ENCODE measurements around the gene CLSTN2.
"Not testable (repeated sequence)": the region's sequence is repeated elsewhere in the genome, so short reads cannot be mapped to it uniquely, and the experiment has no call there.

The CLSTN2 gene

DNA sequence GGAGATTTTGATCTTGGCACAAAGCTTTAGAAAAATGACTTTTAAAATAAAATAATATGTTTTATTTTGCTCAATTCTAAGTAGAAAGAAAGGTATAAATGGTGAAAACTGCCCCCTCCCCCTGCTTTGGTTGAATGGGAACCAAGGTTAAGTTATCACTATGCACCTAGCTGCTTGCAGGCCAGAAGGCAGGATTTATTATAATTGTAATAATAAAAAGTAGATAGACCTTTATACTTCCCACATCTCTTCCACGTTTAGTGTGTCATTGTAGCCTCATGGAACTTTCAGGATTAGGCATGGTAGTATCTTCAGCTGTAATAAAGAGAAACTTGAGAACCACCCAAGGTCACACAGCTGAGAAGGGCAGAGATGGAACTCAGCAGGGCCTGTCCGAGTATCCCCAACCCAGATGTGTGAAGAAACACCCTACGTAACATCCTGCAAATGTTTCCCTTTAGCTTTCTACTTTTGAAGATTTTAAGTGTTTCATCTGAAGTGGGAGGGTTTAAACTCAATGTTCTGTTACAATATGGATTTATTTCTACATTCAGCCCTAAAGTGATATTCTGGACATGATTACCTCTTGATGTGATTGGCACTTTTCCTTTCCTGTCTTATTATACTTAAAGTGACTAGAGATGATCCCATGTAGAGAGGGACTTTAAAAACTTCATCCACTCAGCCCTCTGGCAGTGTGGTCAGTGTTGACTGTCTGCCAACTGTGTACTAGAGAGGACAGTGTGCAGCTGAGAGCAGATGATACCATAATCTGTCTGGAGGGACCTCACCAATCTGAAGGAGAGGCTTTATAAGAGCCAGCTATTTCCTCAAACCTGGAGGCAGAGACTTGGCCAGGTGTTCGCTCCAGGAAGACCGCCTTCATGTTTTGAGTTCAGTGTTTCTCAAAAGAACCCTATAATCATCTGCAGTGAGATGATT is 460.4 kb downstream of the CLSTN2 start:
- no peak for DNase-seq

DNA sequence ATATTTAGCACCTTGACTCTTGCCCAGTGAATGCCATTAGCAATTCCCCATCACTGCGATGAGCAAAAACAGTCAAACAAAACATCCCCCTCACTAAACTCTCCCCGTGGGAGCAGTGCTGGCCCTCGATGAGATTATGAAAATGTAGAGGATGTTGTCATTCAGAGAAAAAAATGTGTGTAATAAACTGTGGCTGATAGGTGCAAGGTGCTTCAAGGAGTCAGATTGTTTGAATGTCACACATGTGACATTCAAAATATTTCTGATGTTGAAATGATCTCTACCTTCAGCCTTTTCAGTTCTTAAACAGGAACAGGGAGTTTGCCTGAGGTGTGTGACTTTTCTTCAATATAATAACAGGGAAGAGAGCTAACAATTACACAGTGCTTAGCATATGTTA is 461.1 kb downstream of the CLSTN2 start:
- DNase-seq: no peak

DNA sequence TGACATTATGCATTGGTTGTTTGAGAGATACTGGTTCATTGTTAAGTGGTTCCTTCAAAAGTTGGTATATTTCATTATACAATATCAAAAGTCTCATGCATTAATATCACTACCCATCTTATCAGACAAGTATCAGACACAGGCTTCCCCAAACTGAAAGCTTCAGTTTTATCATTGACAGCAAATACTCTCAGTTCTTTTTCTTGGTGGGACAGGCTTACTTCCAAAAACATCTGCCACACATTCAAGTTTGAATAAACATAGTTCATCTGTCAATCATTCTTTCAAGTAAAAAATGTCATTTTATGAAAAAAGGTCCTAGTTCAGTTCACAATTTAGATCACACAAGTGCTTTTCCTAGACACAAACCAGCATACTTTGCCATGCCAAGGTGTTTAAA is 462.9 kb downstream of the CLSTN2 start:
- no peak for DNase-seq

DNA sequence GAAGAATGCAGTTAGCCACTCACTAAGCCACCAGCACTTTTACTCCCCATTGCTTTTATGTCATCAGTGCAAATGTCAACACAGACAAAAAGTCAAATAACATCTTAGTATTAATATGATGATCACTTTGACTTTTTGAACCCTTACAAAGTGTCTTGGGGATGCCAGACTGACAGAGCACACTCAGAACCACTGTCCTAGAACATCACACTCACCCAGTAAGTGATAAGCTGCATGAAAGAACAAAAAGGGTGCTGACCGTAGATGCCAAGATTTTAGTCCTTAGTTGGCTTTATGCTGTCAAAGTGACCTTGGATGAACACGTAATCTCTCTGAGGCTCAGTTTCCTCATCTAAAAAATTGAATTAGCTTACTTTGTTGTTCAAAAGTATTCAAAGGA is 463.4 kb downstream of the CLSTN2 start:
- DNase-seq: no peak

DNA sequence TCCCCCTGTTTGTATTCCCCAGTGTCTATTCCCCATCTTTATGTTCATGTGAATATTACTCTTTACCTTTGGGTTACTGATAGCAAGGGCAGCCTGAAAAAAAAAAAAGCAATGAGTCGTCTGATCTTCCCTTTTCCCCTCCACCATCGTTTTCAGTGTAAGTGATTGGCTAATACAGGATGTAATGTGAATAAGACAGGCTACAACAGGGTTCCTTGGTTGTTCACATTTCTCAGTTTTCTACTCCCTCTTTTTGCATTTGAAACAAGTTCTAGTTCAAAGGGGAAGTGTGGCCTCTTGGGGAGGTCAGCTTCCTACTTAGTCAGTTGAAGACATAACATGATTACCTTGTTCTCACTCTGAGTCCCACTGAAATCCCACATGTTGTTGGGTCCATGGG is 464.9 kb downstream of the CLSTN2 start:
- DNase-seq: no peak

DNA sequence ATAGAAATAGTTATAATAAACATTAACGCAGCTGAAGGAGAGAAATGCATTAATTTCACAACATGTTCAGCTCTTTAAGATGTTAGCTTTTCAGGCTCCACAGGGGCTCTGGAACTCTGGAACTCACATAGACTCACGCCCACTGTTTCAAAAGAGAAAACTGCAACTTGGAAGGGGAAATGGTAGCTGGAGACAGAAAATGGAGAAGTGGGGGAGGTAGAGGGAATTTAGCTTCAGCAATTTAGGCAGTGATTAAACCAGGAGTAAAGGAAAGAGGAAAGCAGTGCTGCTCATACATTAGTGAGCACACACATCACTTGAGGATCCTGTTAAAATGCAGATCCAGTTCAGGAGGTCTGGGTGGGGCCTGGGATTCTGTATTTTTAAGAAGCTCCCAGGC is 468.1 kb downstream of the CLSTN2 start:
- no peak for DNase-seq

DNA sequence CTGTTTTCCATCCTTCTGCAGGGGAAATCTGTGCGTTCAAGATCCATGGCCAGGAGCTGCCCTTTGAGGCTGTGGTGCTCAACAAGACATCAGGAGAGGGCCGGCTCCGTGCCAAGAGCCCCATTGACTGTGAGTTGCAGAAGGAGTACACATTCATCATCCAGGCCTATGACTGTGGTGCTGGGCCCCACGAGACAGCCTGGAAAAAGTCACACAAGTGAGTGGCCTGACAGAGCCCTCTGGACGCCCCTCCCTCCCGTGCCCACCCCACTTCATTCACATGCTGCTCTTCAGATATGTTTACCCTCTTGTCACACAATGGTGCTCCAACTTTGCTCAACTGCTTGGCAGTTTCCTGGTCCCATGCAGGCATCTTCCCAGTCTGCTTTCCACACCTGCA is 468.6 kb downstream of the CLSTN2 start:
- DNase-seq: no peak

DNA sequence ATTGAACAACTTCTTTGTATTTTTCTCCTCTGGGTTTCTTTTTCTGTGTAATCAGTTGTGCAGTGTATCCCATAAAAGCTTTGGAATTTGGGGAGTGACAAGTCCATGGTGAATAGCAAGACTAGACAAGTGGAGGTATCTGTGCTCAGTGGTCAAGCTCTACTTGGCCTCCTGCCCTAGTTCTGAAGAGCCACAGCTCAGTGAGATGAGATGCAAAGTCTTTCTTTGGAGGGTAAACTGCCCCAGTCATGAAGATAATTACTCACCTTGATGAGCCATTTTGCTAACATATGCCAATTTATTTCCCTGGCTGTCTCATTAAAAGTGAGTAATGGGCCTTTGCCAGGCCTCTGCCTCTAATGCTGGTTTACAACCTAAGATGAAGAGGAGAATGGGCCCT is 471.7 kb downstream of the CLSTN2 start:
- DNase-seq: no peak

DNA sequence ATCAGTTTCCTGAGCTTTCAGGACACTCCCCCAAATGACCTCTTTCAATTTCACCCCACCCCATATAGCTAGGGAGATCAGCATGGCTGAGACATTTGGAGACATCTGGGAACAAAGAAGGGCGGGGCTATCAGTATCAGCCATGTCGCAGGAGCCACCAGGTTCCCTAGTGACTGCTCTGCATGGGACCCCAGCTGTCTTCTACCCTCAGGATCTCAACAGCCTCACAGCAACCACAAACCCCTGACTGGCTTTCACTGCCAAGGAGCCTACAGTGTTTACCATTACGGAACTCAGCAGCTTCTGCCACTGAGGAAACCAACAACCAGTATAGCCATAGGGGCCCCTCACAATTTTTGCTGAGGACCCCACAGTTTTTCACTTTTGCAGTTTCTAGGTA is 473.3 kb downstream of the CLSTN2 start:
- DNase-seq: no peak

DNA sequence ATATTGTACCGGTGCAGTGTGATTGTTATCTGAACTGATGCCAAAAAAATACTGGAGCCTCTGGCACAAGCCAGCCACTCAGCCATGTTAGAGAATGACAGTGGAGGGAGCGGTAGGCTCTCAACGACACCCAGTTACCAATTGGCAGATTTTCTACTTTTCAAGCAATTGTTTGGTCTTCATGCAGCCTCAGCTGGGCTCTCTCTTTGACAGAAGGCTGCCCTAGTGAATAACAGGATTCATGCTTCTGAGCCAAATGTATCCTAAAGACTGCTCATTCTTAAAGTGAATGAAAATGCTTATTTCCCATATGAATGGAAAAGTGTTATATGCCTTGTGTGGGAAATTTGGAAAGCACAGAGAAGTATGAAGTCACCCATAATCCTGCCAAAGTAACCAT is 481.7 kb downstream of the CLSTN2 start:
- DNase-seq: no peak

DNA sequence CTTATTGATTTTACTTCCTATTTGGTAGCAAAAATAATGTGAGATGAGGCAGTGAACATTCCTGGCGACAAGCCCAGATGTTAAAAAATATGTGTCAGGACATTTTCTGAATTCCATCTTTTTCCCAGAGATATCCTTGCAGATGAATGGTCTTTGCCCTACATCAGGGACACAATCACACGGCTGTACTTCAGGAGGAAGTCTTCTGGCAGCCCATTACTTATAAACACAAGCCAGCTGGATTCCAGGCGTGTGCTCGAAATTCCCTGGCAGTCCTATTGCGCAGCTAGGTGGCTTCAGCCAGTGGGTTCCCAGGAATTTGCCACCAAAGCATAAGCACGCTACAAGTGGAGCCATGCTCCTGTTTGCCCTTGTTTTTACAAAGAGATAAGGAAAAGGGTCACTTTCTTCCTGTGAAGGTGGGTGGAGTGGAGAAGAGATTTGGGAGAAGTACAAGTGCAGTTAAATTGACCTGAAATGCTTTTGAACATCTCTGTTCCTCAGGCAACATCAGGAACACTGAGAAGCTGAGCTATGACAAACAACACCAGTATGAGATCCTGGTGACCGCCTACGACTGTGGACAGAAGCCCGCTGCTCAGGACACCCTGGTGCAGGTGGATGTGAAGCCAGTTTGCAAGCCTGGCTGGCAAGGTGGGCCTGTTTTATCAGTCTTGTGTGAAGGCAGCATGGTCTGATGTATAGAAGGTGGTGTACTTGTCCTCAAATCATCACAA is 485.8 kb downstream of the CLSTN2 start:
- DNase-seq: no peak

DNA sequence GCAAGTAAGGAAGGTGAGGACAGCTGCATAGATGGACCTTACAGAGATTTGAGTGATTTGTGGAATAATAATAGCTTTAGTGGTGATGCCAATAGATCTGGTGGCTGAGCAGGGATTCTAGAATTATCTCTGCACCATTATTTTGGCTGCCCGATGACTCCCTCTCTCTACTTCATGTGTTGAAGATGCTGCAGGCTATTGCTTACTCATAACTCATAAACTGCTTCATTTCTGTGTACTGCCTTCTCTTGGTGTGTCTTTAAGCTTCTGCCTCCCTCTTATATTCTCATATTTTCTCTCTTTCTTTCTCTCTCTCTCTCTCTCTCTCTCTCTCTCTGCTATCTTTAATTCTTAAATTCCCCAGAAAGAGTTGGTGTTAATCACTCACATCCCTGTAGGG is 486.9 kb downstream of the CLSTN2 start:
- DNase-seq: no peak

DNA sequence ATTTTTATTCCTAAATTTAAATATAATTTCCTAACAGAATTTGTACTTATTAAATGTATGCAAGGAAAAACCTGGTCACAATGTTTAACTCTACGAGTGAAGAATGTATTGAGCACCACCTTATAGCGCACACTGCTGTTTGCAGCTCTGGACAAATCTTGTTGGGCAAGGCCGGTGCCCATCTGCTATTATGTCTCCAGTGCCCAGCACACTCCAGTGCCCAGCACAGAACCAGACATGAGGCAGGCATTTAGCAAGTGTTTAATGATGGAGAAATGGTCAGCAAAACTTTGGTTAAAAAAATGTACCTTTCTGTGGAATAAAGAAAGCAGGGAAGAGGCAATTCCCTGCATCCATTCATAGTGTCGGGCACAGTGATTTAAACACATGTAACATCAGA is 488.2 kb downstream of the CLSTN2 start:
- DNase-seq: no peak

DNA sequence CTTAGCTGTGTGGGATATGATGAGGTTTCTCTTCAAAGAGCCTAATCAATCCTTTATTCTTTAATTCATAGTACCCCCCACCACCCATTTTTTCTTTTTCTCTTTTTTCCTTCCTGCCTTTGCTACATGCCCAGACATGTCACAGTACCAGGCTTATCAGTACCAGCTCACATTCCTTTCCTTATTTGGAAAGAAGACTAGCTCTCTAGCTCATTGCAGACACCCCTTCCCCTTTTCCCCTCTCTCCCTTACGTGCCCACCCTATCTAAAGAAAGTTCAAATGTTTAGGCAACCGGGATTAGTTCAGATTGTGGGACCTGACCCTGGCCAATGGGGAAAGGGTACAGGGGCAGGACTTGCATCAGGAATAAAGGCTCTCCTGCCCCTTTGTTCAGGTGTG is 488.6 kb downstream of the CLSTN2 start:
- not testable (repeated sequence) for DNase-seq

DNA sequence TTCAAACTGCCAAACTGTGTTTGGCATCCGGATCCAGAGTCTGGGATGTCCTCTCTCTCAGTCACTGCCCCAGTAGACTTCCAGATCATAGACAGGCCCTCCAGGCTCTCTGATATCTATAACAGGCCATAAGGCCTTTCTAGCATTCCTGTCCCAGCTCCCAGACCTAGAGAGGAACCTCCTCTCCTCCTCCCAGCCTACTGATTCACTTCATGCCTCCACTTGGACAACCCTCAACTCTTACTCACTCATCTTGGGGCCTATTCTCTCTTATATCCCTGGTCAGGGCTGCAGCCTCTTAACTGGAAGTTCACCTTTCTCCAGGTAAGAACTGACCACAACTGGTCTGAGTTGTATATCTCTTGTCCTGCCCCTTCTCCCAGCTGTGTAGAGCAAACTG is 489.2 kb downstream of the CLSTN2 start:
- no peak for DNase-seq

DNA sequence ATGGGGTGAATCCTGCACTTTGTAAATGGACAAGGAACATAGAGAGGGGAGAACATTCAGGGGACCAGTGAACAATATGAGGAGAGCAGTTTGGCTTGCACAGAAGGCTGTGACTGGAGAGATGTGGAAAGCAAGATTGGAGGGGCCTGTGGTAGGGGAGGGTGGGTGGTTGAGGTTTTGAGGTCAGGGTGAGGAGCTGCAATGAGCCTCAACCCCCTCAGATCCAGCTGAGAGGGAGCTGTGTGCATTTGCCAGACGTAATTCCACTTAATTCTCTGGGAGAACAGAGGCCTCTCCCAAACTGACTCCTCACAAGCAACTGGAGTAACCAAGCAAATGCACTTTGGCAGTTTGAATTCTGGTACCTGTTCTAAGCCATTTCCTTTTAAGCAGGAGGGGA is 489.7 kb downstream of the CLSTN2 start:
- no peak for DNase-seq

DNA sequence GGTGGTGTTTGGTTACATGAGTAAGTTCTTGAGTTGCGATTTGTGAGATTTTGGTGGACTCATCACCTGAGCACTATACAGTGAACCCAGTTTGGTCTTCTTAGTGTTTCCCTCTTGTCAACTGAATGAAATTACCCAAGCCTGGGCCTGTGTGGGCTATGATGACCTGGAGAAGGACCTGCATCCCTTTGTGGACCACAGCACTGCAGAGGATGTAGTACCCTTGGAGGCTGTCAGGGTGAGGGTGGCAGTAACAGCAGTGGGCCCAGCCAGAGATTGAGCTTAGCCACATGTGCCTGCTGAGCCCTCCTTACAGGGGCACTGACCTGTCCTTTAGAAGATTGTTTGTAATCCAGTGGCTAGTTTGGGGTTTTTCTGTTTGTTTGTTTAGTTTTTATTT is 492.8 kb downstream of the CLSTN2 start:
- no peak for DNase-seq

DNA sequence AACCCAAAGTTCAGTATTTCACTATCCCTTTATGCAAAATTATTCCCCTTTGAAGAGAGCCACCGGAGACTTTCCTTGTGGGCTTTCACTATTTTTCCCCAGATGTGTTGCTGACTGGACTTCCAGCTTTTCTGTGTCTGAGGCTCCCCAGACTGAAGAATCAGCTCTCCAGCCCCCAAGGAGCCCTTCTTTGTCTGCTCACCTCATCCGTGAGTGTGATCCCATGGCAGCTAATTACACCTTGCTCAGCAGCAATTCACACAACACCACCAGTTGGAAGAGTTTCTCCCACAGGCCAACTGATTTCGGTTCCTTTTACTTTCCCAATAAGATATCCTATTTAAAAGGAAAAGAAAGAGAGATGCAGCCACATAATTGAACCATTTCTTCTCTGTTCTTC is 493.4 kb downstream of the CLSTN2 start:
- DNase-seq: no peak

DNA sequence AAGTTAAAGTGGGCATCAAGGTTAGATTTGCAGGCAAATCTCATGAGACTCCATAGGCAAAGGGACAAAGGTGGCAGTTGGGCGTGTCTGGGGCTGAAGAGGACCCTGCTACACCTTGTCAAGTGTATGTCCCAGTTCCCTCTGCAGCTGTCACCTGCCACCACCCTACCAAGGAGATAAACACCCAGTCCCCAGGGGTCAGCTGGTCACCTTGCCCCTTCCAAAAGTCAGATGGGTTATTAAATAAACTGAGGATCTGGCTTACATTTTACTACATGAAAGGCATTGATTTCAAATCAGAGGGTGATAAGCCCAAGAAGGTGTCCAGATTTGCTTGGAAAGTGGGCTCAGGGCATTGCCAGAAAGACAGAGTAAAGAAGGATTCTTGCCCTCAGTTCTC is 494.8 kb downstream of the CLSTN2 start:
- no peak for DNase-seq

DNA sequence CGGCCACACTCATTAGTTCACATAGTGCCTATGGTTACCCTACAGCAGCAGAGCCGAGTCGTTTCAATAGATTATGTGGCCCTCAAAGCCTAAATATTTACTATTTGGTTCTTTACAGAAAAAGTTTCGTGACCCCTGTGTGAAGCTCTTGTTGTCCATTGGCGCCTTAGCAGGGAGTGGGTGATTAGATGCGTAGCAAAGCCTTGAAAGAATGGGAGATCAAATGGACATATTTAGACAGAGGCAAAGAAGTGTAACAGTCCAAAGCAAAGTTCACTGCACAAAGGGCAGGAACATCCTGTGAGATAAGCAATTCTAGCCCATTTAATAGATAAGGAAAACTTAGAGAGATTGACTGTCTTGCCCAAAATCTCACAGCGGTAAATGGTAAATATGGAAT is 495.5 kb downstream of the CLSTN2 start:
- DNase-seq: no peak

DNA sequence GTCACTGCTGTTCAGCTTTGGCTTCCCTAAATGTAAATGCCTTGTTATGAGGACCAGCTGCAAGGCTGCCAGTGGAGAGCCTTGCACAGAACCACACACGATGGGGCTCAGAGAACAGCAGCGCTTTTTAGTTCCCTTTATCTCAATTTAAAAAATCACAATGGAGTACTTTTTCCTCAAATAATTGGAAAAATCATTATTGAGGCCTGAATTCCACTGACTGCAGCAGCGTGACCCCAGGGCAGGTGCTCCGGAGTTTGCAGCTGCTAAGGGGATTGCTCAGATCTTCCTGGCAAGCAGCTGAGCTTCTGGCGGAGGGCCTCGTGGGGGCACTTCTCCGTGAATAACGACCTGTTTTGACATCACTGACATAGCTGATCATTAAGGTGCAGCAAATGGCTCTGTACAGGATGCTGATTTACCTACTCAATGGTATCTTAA is 497.3 kb downstream of the CLSTN2 start:
- DNase-seq: no peak

DNA sequence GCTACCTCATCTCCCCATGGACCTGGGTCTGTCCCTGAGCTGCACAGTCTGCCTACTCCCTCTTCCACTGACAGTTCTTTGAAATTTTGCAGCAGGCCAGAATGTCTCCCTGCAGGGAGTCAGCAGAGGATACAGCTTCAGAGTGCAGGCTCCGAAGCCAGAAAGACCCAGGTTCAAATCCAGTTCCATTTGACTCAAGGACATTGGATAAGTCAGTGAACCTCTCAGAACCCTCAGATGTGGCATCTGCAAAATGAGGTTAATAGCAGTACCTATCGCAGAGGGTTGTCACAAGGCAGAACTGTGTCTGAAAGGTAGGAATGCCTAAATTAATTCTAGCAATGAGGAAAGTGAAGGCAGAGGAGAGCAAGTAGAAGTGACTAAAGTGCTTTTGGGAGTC is 498.4 kb downstream of the CLSTN2 start:
- no peak for DNase-seq

DNA sequence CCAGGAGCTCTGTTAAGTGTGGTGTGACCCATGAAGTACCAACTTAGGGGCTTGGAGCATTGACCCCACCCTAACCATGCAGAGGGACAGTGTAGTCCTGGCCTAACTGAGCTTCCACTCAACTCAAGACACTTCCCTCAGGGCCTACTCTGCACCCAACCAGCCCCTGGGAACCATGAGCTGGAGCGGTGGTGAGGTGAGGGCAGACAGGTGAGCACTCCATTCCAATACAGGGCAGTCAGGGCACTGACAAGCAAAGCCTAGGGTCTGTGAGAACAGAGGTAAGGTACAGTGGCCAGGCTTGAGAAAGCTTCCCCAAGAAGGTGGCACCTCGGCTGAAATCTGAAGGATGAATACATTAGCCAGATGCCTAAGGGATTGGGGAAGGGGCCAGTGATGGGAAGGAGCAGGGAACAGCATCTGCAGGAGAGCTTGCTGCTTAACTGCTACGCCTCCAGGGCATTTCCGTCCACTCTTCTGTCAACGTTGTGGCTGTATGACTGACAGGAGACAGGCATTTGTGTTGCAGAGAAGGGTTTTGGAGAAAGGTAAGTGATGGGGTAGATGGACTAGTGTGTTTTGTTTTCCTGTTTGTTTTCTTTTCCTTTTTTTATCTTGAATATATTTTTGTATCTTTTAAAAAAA is 499.4 kb downstream of the CLSTN2 start:
- no peak for DNase-seq

DNA sequence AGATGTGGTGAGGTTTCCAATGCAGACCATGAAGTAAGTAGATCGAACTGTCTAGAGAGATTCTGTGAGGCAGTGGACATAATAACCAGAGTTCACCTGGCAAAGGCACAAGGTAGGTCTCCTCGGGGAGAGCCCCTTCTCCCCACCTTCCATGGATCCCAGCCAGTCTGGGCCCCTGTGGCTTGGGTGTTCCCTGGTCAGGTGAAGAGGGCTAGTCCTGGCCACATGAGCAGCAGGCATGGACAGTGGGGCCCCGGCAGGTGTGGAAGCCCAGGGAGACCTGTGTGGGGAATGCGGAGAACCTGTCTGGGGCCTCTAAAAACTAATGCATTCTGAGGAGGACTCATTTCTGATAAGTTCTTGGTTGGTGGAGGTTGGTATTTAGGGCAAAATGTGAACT is 501.4 kb downstream of the CLSTN2 start:
- no peak for DNase-seq

Data from SW 1271 (cell line).